GM19468 (cell line): ENCODE data around the gene NANP.
"Not testable (repeated sequence)": the region's sequence is repeated elsewhere in the genome, so short reads cannot be mapped to it uniquely, and the experiment has no call there.

Experiments
- ATAC-seq: cut with Tn5 transposase; IDR thresholded peaks from one replicate; pipeline ENCODE4 v1.9.1; 2021; ENCODE audit warnings: mild to moderate bottlenecking, moderate library complexity, moderate number of reproducible peaks; ENCODE audit not compliant: unreplicated experiment; ENCODE audit errors: extremely low read depth

The NANP gene

GRCh38 chr20:25608774-25609173 is 15.0 kb downstream of the NANP start:
- no peak for ATAC-seq

DNA sequence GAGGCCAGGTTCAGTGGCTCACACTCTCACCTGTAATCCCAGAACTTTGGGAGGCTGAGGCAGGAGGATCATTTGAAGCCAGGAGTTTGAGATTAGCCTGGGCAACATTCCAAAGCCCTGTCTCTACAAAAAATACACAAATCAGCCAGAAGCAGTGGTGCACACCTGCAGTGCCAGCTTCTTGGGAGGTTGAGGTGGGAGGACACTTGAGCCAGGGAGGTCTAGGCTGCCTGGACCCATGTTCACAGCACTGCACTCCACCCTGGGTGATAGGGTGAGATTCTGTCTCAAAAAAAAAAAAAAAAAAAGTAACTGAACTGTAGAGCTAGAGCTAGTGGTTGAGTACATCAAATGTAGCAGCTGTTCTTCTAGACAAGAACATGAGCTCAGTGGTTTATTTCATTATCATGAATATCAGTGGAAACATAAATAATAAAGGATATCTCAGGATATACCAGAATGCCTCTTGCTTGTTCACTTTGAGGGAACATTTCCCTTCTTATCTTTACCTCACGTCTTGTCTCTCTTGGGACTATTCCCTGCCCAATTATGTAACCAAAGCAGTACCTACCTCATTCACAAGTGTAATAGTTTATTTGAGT is 17.6 kb downstream of the NANP start:
- no peak for ATAC-seq

DNA sequence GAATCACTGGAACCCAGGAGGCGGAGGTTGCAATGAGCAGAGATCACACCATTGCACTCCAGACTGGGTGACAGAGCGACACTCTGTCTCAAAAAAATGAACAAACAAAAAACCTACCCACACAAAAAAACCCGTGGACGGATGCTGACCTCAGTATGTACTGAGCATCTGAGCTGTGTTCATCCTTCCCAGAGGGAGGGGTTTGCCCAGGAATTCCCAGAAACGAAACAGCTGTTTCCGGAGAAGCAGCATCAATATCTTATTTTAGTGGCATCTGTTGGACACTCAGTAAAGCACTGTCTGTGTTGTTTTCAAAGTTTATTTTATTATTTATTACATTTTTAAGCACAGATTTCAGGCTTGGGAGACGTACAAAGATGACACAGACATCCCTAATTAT is 18.7 kb downstream of the NANP start:
- ATAC-seq: no peak

DNA sequence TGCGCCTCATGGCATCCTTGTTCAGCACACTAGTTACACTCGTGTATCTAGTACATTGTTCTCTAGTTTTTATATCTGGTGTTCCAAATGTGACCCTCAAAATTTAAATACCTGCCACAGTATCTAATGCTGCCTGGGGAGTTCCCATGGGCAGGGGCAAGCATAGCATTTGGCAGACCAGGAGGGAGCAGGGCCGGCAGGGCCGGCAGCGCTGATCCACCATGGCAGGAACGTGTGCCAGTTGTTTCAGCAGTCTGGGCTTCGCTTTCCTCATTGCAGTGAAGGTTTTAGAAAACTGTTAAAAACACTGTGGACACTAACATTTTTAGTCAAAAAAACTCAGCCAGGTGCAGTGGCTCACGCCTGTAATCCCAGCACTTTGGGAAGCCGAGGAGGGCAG is 19.2 kb downstream of the NANP start:
- no peak for ATAC-seq

GRCh38 chr20:25602914-25603309 is 20.9 kb downstream of the NANP start:
- not testable (repeated sequence) for ATAC-seq

DNA sequence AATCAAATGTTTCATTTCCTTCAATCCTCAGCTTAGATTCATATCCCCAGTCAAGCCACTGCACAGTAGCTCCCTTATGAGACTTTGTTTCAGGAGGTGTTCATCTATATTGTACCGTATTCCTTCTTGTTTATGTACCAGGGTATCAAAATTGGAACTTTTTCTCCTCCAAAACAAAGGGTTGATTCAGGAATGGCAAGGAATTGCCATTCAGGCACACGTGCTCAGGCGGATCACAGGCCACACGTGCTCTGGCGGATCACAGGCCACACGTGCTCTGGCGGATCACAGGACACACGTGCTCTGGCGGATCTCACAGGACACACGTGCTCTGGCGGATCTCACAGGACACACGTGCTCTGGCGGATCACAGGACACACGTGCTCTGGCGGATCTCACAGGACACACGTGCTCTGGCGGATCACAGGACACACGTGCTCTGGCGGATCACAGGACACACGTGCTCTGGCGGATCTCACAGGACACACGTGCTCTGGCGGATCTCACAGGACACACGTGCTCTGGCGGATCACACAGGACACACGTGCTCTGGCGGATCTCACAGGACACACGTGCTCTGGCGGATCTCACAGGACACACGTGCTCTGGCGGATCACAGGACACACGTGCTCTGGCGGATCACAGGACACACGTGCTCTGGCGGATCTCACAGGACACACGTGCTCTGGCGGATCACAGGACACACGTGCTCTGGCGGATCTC is 21.5 kb downstream of the NANP start:
- not testable (repeated sequence) for ATAC-seq

GRCh38 chr20:25601659-25602058 is 22.2 kb downstream of the NANP start:
- no peak for ATAC-seq

- no peak for ATAC-seq
Observed at GRCh38 chr20:25600632-25601031, 23.2 kb downstream of the NANP start.

- no peak for ATAC-seq
Observed at GRCh38 chr20:25592135-25592852, 31.5 kb downstream of the NANP start.

GRCh38 chr20:25590778-25591177 is 33.0 kb downstream of the NANP start:
- ATAC-seq: not testable (repeated sequence)

DNA sequence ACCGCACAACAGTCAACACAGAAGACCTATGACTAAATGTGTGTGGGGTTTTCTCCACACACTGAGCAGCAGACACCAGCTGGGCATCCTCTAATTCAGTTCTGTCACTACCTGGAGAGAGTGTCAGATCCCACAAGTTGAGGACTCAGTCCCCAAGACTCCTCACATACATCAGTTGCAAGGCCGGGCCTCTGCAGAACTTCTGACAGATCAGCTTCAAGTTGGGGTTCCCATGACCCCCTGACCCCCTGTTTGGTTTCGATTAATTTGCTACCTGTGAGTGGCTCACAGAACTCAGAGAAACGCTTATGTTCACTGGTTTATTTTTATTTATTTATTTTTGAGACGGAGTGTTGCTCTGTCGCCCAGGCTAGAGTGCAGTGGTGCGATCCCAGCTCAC is 35.3 kb downstream of the NANP start:
- no peak for ATAC-seq

DNA sequence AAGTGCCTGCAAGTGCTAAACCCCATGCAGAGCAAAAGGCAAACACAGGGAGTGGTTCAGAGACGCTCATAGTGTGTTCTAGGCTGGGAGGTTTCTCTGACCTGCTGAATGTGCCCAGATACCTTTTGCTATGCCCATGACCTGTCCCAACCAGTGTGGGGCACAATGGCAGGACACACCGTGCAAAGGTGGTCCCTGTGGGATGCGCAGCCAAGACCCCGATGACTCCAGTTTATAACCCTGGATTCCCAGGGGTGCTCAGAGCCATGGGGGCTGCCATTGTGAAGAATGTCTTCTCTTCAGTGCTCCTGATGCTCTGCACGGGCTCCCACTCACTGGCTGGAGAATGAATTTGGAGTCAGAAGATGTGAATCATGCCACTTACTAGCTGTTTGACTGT is 36.3 kb downstream of the NANP start:
- no peak for ATAC-seq

DNA sequence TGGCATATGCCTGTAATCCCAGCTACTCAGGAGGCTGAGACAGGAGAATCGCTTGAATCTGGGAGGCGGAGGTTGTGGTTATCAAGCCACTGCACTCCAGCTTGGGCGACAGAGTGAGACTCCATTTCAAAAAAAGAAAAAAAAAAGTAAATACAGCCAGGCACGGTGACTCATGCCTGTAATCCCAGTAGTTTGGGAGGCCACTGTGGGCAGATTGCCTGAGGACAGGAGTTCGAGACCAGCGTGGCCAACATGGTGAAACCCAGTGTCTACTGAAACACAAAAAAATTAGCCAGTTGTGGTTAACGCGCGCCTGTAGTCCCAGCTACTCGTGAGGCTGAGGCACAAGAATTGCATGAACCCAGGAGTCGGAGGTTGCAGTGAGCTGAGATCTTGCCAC is 36.9 kb downstream of the NANP start:
- no peak for ATAC-seq

GRCh38 chr20:25584905-25585704 is 38.7 kb downstream of the NANP start, which contains the start of gene NINL:
Gene NINL (minus strand): TSS chr20:25585531. CDS start chr20:25526587, 58,944 bp downstream.
- no peak for ATAC-seq

DNA sequence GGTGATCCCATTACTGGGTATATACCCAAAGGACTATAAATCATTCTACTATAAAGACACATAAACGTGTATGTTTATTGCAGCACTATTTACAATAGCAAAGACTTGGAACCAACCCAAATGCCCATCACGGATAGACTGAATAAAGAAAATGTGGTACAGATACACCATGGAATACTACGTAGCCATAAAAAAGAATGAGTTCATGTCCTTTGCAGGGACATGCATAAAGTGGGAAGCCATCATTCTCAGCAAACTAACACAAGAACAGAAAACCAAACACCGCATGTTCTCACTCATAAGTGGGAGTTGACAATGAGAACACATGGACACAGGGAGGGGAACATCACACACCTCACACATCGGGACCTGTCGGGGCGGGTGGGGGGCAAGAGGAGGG is 40.2 kb downstream of the NANP start:
- not testable (repeated sequence) for ATAC-seq

- ATAC-seq: no peak
Observed at GRCh38 chr20:25580711-25581110, 43.1 kb downstream of the NANP start.

DNA sequence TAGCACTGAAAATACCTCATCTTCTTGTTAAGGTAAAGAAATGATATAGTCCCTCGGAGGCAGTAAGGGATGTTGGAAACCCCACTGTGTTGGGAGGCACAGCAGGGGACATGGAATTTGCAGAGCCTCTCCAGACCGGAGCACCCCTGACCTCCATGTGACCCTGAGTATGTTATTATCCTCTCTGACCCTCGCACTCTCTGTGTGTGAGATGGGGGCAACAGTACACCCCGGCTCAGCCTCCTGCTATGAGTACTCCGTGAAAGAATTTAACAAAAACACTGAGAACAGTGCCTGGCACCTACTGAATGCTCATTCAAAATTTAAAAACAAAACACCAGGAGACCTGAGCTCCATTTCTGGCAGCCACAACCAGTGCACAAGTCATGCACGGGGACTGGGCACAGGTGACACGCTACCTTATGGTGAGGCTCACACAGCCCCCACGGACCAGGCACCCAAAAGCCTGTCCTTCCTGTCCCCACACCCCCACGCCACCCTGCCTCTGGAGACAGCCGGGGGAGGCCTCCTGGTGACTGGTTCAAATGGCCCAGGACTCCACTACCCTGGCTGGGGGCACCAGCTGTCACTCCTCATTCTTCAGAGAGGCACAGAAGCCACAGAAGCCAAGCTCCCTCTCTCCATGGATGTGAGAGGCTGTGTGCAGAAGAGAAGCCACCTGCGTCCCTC is 44.6 kb downstream of the NANP start:
- no peak for ATAC-seq

- ATAC-seq: no peak
Observed at GRCh38 chr20:25576783-25577530, 46.9 kb downstream of the NANP start.

DNA sequence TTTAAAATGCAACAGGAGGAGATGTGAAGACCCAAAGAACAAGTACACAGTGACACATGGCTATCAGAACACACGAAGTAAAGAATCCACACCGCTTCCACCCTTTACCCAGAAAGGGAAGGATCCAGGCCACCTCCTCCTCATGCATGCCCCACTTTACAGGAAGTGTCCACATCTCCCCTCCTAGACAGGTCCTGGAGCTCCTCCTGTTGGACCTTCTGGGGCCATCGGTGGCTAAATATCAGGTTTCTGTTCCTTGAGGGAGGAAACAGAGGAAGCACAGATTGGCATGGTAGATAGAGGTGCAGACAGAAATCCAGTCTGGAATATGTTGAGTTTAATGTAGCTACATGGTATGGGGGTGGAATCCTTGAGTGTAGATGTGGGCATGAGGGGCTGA is 49.4 kb downstream of the NANP start:
- ATAC-seq: no peak
